ENCODE results near the gene IGLON5. TPM values are rescaled to one million over a fixed set of nuclear protein-coding genes. Genes with fewer than 3 reads are reported as not detected.

Gene IGLON5
- under 0.01 TPM in 1 of 2 replicates, not detected in the other for total RNA-seq

DNA sequence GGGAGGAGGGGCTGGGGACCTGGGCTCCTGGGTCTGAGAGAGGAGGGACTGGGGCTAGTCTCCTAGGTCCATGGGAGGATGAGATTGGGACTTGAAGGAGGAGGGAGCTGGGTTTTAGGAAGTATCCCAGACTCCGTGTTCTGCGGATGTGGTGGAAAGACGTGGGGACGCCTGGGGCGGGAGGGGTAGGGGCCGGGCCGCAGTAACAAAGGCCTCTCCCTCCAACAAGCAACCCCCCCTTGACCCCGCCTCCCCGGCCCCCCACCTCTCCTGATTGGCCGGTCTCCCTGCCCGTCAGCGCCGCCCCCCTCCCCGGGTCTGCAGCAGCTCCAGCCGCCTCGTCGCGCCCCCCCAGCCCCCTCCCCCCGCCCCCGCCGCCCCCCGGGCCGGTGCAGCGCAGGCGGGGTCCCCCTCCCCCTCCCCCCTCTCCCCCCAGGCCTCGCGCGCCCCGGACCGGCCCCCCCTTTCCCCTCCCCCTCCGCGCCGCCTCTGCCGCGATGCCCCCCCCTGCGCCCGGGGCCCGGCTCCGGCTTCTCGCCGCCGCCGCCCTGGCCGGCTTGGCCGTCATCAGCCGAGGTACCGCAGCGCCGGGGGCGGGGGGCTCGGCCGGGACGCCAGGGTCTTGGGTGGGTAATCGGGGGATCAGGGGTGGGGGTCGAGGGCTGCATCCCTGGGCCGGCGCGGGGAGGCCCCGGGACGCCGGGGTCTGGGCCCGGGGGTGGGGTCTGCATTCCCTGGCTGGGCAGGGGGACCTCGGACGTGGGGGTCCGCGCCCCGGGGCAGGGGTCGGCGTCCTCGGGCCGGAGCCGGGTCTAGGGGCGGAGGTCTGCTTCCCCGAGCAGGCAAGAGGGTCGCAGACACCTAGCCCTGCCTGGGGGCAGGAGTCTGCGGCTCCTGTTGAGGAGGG is at the start of gene IGLON5:
Gene IGLON5 (plus strand): TSS at position 294 of the 907 bp plus-strand sequence. CDS start 204 bp downstream, at position 498.

DNA sequence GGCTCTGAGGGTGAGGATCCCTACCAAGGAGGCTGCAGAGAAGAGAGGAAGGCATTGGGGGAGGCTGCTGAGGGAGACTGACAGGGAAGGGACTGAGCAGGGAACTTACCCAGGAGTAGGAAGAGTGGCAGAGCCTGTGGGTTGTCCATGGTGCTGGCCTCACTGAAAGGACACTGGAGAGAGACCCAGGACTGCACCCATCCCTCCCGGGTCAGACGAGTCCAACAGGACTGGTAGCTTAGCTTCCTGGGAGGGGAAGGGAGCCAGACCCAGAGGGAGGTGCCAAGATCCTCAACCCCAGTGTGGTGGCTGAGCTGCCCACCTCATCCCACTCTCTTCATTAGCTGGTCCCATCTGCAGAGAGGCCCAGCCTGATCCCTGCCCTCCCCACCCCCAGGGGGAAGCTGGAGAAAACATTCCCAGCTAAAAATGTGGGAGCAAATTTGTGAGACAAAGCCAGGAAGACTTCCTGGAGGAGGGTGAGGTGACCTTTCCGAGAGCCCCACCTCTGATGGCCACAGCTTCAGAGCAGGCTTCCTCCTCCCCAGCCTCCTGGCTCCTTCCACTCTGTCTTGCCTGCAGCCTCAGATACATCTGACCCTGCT is 30.6 kb downstream of the IGLON5 start, which contains the start of gene VSIG10L:
Gene VSIG10L (minus strand): TSS at position 164 of the 605 bp plus-strand sequence. CDS start 15 bp downstream, at position 149.

GRCh38 chr19:51365965-51366388 is 54.5 kb downstream of the IGLON5 start, which contains the start of gene ETFB:
TSS of gene ETFB (minus strand) at chr19:51366388. CDS start at chr19:51366326, 62 bp downstream.

DNA sequence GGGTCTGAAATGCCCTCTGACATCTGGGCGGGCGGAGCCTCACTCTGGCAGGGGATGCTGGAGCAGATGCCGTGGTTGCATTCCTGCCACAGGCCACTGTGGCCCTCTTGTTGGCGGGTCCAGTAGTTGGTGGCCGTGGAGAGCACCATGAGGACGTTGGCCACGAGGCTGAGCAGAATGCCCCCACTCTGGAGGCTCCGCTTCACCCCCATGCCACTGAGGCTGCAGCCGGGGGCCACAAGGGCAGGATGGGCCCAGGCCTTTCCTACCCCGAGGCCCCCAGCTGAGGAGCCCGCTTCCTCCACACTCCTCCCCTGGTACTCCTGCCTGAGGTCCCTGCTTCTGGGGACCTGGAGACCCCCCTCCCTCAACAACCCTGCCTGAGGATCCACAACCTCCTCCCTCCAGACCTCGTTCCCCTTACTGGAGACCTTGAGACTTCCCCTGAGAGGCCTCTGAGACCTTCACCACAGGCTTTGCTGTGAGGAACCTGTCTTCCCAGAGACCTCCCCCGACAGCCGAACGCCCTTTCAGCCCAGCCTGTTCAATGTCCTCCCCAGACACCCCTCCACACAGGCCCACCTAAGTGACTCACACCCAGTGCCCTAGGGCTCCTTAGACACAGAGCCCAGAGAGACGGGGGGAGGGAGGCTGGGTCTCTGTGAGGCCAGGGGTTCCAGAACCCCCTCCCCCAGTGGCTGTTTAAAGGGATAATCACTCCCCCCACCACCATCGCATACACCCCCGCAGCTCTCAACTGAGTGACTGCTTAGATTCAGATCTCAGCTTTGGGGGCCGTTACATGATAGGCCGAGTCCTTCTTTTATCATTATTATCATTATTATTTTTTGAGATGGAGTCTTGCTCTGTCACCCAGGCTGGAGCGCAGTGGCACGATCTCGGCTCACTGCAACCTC is 57.2 kb downstream of the IGLON5 start, which contains the start of gene CLDND2:
Gene CLDND2 (minus strand): TSS at position 638 of the 917 bp plus-strand sequence. CDS start 426 bp downstream, at position 212.

DNA sequence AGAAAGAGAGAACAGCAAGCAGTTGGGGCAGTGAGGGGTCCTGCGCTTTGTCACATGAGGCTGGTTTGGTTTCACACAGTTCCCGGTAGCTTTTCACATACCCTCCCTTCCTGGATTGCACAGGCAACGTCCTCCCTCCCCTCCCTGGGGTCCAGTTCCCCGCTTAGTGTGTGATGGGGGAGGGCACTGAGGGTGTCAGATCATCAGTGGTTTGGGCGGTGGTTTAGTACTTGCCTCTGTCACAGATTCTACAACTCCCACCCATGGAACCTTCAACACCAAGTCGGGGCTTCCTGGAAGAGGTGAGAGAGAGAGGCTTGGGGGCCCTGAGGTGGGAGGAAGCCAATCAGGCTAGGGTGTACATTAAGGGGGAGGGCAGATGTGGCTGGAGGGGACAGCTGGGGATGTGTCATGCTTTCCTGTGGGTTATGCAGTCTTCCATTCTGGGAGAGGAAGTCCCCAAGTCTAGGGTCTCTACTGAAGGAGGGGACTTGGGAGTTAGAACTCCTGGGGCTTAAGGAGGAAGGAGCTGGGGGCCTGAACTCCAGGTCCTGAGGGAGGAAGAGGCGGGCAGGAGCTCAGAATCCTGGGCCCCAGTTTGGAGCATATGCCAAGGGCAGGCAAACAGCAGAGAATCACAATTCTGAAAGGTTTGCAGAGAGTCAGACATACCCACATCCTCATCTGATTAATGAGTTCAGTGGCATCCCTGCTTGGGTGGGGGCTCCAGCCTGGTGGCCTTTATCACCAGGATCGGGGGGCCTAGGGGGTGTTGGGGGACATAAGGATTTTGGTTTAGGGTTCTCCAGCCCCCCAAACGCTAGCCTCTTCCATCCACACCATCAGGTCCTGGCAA is 61.4 kb downstream of the IGLON5 start, which contains the start of gene NKG7:
Gene NKG7 (minus strand): TSS at position 6 of the 856 bp plus-strand sequence. CDS start 119 bp downstream, outside the sequence.

Other genes starting within 250 kb of the IGLON5 start
- not detected in 2 replicates for gene KLK13, start 246.6 kb upstream of the IGLON5 start, total RNA-seq
- not detected in 2 replicates for gene KLK14, start 228.8 kb upstream of the IGLON5 start, total RNA-seq
- gene CTU1, start 203.2 kb upstream of the IGLON5 start, total RNA-seq: 2.5 and 3.6 TPM in 2 replicates
- not detected in 2 replicates for gene SIGLEC9, start 186.7 kb upstream of the IGLON5 start, total RNA-seq
- gene SIGLEC7, start 169.3 kb upstream of the IGLON5 start, total RNA-seq: not detected in 2 replicates
- gene CD33, start 86.6 kb upstream of the IGLON5 start, total RNA-seq: not detected in 2 replicates
- not detected in 2 replicates for gene SIGLECL1, start 60.6 kb upstream of the IGLON5 start, total RNA-seq
- 0.52 and 0.97 TPM in 2 replicates for gene VSIG10L, start 30.5 kb downstream of the IGLON5 start, total RNA-seq
- gene ETFB, start 54.7 kb downstream of the IGLON5 start, total RNA-seq: 84.9 and 86.9 TPM in 2 replicates
- not detected in 2 replicates for gene CLDND2, start 57.4 kb downstream of the IGLON5 start, total RNA-seq
- not detected in 2 replicates for gene NKG7, start 61.0 kb downstream of the IGLON5 start, total RNA-seq
- gene LIM2, start 76.3 kb downstream of the IGLON5 start, total RNA-seq: not detected in 2 replicates
- not detected in 2 replicates for gene C19orf84, start 78.9 kb downstream of the IGLON5 start, total RNA-seq
- not detected in 2 replicates for gene SIGLEC10, start 106.0 kb downstream of the IGLON5 start, total RNA-seq
- gene SIGLEC8, start 146.8 kb downstream of the IGLON5 start, total RNA-seq: not detected in 2 replicates
- not detected in 2 replicates for gene CEACAM18, start 166.9 kb downstream of the IGLON5 start, total RNA-seq
- not detected in 2 replicates for gene SIGLEC12, start 190.2 kb downstream of the IGLON5 start, total RNA-seq
- not detected in 2 replicates for gene SIGLEC6, start 220.0 kb downstream of the IGLON5 start, total RNA-seq

Data from articular chondrocyte of knee joint (primary cell).